HTR-8/SVneo (cell line): ENCODE results near the gene CASKIN2.

Experiments used
- DNase-seq: peaks from one replicate; pipeline ENCODE4 v3.0.0; 2011; ENCODE audit warnings: low spot score, mixed read lengths; ENCODE audit not compliant: insufficient read length
- FAIRE-seq: peaks from 2 replicates; lab custom pipeline; 2011; peaks lifted over from hg19 to GRCh38; lab: Jason Lieb, UNC

CASKIN2 gene

GRCh38 chr17:75506888-75507287 is 8.4 kb downstream of the CASKIN2 start:
- FAIRE-seq = no peak
- no peak for DNase-seq

GRCh38 chr17:75506134-75506533 is 9.2 kb downstream of the CASKIN2 start:
- DNase-seq = no peak
- no peak for FAIRE-seq

DNA sequence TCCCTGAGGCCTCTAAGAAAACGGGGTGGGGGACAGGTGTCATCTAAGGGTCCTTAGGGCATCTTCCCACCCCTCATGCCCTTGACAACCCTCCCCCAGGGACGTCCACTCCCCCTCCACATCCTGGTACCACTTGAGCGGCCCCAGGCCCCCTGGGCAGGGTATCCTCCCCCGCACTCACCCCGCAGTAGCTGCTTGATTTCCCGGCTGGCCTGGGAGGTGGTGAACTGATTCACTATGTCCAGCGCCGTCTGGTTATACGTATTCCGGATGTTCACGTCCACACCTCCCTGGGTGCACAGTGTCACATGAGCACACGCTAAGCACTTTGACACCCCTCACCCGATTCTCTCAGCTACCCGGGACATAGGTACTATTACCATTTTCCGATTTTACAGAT is 9.7 kb downstream of the CASKIN2 start:
- no peak for FAIRE-seq
- no peak for DNase-seq

GRCh38 chr17:75505152-75505409 is 10.3 kb downstream of the CASKIN2 start:
- no peak for FAIRE-seq

GRCh38 chr17:75504347-75505151 is 10.8 kb downstream of the CASKIN2 start:
- peak; percentile 68 for FAIRE-seq

More at GRCh38 chr17:75505152-75505409, 10.3 kb downstream of the CASKIN2 start:
- DNase-seq = no peak

DNA sequence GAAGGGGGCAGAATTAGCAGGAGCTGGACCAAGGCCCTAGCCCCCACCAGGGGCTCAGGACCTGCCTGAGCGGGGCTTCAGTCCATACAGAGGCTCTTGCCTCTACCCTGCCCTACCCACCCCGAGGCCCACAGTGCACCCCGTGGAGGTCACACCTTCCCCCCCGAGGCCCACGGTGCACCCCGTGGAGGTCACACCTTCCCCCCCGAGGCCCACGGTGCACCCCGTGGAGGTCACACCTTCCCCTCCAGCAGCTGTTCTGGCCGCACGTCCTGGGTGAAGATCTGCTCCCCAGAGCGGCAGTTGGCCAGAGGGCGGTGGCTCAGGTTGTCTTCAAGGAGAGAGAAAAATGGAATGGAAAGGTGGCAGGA is 11.4 kb downstream of the CASKIN2 start:
- FAIRE-seq (no peak), DNase-seq (no peak)

More at GRCh38 chr17:75504347-75505151, 10.8 kb downstream of the CASKIN2 start:
- DNase-seq = peak; percentile 67

DNA sequence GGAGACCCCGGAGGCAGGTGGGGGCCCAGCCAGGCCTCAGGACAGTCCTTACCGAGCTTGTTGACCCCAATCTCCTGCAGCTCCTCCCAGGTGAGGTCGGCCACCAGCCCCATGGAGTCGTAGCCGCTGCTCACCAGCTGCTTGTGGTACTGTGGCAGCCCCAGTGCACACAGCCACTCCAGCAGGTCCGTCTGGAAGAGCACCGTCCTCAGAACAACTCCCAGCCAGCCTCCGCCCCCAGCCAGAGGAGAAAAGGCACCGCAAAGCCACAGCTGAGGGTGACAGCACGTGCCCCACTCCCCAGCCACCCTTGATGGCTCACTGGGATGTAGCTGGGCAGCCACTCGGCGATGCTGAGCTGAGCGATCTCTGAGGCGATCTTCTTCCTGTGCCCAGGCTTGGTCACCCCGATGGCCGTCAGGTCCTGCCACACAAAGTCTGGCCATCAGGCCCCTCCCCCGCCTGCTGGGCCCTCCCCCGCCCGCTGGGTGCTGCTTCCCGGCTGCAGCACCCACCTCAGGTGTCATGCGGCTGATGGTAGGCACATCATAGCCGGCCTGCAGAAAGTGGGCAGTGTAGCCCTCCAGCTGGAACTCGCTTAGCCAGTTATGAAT is 11.9 kb downstream of the CASKIN2 start:
- FAIRE-seq = peak; percentile 31

DNA sequence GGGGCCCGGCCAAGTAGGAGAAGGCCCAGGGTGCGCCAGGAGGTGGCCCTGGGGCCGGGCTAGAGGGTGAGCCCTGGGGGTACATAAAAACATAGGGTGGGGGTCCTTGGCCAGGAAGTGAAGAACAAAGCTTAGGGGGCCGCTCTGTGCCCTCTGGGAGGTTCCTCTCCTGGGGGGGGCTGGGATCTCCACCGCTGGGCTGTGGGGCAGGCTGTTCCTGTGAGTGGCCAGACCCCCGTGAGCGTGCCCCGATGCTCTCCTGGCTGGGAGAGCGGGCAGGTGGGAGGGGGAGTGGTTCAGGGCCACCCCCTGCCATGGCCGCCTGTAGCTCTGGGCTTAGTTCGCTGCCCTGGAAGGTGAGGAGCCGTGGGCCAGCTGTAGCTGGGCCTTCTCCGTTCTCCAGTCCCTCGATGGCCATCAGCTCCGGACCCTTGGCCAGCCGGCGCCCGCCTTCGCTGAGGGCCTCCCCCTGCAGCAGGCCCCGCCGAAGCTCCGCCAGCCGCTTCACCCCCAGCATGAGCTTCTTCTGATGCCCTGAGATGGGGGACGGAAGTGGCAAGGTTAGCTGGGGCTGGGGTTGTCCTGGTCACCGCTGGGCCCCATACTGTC is 12.5 kb downstream of the CASKIN2 start:
- no peak for FAIRE-seq
- no peak for DNase-seq

More for the DNA sequence above, 11.9 kb downstream of the CASKIN2 start:
- DNase-seq = no peak

- DNase-seq (no peak), FAIRE-seq (no peak)
Measured at GRCh38 chr17:75502072-75502720, 13.1 kb downstream of the CASKIN2 start.

DNA sequence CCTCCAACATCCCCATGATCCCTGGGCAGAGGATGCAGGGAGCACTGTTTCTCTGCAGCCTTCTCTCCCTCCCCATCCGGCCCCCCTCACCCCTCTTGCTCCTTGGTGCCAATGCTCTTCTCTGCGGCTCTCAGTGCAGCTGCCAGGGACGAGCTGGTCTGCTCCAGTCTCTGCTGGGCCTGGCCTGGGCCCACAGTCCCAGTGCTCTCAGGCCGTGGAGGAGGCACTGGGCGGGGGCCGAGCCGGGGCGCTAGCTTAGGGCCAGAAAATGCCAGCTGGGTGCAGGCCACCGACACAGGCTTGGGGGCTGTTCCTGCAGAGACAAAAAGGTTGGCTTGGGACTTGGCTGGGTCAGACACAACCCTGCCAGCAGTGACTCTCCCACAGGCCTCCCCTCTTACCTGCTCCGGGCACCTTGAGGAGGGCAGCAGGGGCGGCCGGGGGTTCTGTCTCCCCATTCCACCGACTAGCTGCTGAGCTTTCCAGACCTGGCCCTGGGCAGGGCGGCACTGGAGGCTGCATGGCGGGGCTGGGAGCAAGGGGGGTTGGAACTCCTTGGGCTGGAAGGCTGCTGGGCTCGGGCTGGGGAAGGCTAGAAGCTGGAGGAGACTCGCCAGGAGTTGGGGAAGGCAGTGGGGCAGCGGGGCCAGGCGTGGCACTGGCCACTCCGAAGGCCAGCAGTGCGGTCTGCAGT is 13.8 kb downstream of the CASKIN2 start:
- no peak for FAIRE-seq
- DNase-seq = no peak

DNA sequence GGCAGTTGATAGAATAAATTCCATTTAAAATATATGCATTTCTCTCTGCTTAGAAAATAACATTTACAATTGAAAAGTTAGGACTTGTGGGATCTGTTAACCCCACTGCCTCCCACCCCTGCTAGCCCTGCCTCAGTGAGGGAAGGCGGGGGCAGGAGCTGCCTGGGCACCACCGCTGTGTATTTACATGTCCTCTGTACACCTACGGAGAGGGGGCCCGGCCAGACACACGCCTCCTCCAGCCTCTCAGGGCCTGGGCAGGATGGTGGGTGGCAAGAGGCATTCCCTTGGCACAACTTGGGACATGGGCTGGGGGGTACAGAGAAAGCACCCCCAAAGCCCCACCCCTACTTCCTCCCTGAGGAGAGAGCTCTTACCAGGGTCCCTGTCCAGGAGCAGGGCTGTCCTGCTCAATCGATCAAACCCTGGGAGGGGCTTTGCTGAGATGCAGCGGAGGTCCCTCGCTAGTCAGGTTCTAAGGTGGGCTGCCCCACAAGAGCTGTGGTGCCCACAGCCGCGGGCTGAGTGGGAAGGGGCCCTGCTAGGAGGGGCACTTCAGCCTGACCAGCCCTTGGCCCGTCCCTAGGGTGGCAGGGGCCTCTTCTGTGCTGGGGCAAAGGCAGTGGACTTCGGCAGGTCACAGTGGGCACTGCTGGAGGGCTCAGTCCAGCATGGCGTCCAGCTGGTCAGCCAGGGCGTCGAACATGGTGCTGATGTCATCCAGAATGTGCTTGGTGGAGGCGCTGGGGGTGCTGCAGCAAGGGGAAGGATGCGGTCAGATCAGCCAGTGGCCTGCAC is 14.7 kb downstream of the CASKIN2 start:
- DNase-seq = no peak
- peak; percentile 51 for FAIRE-seq

- no peak for DNase-seq
- no peak for FAIRE-seq
Measured at GRCh38 chr17:75499313-75500022, 15.9 kb downstream of the CASKIN2 start.

- FAIRE-seq (peak; percentile 52), DNase-seq (no peak)
Measured at GRCh38 chr17:75498726-75499213, 16.6 kb downstream of the CASKIN2 start.

GRCh38 chr17:75498039-75498725 is 17.2 kb downstream of the CASKIN2 start:
- no peak for DNase-seq
- no peak for FAIRE-seq

GRCh38 chr17:75496005-75496404 is 19.3 kb downstream of the CASKIN2 start:
- no peak for DNase-seq
- peak; percentile 40 for FAIRE-seq

GRCh38 chr17:75494326-75494877 is 20.9 kb downstream of the CASKIN2 start:
- FAIRE-seq = no peak
- no peak for DNase-seq

DNA sequence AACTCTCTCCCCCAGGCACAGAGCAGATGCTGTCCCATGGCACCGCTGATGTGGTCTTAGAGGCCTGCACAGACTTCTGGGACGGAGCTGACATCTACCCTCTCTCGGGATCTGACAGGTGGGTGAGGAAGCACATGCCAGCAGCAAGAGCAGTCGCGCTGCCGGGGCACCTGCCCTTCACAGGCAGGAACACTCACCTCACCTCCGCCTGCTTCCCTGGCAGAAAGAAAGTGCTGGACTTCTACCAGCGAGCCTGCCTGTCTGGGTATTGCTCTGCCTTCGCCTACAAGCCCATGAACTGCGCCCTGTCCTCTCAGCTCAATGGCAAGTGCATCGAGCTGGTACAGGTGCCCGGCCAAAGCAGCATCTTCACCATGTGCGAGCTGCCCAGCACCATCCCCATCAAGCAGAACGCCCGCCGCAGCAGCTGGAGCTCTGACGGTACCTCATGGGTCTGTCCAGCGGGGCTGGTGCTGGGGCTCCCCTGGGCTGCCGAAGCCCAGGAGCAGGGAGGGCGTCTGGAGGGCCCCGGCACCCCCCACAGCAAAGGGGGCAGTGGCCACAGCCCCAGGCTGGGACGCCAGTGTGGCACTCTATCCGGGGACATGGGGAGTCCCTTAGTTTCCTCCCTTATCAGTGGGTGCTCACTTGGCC is 21.7 kb downstream of the CASKIN2 start:
- FAIRE-seq = no peak

More for the DNA sequence above, 21.7 kb downstream of the CASKIN2 start:
- DNase-seq = no peak
